GM12878 (cell line): ENCODE data around the gene FAM53B.

Experiments
- EZH2 ChIP-seq: IDR thresholded peaks from 2 replicates; pipeline ENCODE4 v1.6.1; 2012; ENCODE audit warnings: low read depth, mild to moderate bottlenecking, control low read depth, inconsistent platforms, low read length, borderline replicate concordance; ENCODE audit not compliant: control insufficient read depth
- SRF ChIP-seq, 2 experiments: IDR thresholded peaks; 2 replicates each; pipeline ENCODE4 v1.6.1; 2011; ENCODE audit warnings: low read depth in 2 of 2, low read length in 2 of 2, mild to moderate bottlenecking in 1 of 2, moderate library complexity in 1 of 2
- TF ChIP-seq, protein P1 (sequence below): IDR thresholded peaks from 2 replicates; pipeline ENCODE4 v1.6.1; 2012; ENCODE audit warnings: low read length, inconsistent platforms
- TF ChIP-seq, protein P2 (sequence below): IDR thresholded peaks from 2 replicates; pipeline ENCODE4 v1.6.1; 2012; ENCODE audit warnings: low read depth, low read length, improper control_type of control experiment
- TF ChIP-seq, protein P3 (sequence below), 3 experiments: IDR thresholded peaks in 2 of 3; conservative IDR thresholded peaks in 1 of 3; 2 replicates each; pipeline ENCODE4 v1.5.1; 2011; ENCODE audit warnings: low read depth in 3 of 3, low read length in 3 of 3, mild to moderate bottlenecking in 3 of 3, control low read depth in 2 of 3, moderate library complexity in 2 of 3, inconsistent platforms in 1 of 3, mixed read lengths in 1 of 3; ENCODE audit not compliant: control insufficient read depth in 2 of 3, insufficient read depth in 1 of 3; ENCODE audit errors: extremely low read depth in 1 of 3

DNA sequence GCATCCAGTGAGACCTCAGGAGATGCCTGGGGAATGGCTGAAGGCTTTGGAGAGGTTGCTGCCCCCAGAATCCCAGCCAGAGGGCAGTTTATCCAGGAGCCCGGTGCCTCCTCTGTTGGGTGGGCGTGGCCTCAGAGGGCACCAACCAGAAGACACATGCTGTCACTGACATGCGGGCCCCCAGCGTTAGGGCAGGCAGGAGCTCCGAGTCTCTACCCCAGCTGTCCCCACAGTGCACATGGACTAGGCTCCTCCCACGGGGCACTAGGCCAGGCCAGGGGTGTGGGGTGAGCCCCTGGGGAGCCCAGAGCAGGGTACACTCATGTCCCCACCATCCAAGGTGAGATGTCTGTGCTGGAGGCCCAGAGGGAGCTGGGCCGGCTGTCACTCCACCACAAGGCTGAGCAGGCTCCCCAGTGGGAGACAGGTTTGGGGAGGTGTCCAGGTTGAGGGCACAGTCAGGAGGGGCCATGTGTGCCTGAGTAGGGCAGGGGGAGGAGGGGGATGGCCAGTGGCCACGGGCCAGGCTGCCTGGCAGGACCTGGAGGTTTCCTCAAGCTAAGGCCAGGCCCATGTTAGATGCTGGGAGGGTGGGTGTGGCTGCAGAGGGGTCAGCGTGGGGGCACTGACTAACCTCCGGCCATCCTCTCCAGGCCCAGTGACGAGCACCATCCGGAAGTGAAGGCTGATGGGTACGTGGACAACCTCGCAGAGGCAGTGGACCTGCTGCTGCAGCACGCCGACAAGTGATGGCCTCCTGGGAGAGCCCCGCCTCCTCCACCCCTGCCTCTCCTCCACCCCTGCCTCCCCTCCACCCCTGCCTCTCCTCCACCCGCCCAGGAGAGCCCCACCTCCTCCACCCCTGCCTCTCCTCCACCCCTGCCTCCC is 131.3 kb downstream of the FAM53B start:
- TF ChIP-seq EZH2 (no peak), SRF (IDR thresholded peaks at IDR 0.05; ENCODE audit: low read depth in 2 of 2, low read length in 2 of 2) (no peak)
- TF ChIP-seq, protein P1, sequence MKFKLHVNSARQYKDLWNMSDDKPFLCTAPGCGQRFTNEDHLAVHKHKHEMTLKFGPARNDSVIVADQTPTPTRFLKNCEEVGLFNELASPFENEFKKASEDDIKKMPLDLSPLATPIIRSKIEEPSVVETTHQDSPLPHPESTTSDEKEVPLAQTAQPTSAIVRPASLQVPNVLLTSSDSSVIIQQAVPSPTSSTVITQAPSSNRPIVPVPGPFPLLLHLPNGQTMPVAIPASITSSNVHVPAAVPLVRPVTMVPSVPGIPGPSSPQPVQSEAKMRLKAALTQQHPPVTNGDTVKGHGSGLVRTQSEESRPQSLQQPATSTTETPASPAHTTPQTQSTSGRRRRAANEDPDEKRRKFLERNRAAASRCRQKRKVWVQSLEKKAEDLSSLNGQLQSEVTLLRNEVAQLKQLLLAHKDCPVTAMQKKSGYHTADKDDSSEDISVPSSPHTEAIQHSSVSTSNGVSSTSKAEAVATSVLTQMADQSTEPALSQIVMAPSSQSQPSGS = no peak
- TF ChIP-seq, protein P2, sequence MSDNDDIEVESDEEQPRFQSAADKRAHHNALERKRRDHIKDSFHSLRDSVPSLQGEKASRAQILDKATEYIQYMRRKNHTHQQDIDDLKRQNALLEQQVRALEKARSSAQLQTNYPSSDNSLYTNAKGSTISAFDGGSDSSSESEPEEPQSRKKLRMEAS = no peak
- TF ChIP-seq, protein P3, sequence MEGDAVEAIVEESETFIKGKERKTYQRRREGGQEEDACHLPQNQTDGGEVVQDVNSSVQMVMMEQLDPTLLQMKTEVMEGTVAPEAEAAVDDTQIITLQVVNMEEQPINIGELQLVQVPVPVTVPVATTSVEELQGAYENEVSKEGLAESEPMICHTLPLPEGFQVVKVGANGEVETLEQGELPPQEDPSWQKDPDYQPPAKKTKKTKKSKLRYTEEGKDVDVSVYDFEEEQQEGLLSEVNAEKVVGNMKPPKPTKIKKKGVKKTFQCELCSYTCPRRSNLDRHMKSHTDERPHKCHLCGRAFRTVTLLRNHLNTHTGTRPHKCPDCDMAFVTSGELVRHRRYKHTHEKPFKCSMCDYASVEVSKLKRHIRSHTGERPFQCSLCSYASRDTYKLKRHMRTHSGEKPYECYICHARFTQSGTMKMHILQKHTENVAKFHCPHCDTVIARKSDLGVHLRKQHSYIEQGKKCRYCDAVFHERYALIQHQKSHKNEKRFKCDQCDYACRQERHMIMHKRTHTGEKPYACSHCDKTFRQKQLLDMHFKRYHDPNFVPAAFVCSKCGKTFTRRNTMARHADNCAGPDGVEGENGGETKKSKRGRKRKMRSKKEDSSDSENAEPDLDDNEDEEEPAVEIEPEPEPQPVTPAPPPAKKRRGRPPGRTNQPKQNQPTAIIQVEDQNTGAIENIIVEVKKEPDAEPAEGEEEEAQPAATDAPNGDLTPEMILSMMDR (IDR thresholded peaks at IDR 0.05 in 2 of 3, conservative IDR thresholded peaks at IDR 0.05 in 1 of 3; ENCODE audit: control insufficient read depth in 2 of 3, extremely low read depth in 1 of 3, insufficient read depth in 1 of 3, low read depth in 3 of 3, low read length in 3 of 3) = no peak
